GDM1 (cell line): ENCODE data around the gene MED10.

Experiments
- DNase-seq: peaks from one replicate; lab custom pipeline; 2025; lab: John Stamatoyannopoulos, UW

The MED10 gene

GRCh38 chr5:6350277-6351090 is 27.9 kb downstream of the MED10 start:
- no peak for DNase-seq

- no peak for DNase-seq
Measured at GRCh38 chr5:6349387-6349786, 29.0 kb downstream of the MED10 start.

DNA sequence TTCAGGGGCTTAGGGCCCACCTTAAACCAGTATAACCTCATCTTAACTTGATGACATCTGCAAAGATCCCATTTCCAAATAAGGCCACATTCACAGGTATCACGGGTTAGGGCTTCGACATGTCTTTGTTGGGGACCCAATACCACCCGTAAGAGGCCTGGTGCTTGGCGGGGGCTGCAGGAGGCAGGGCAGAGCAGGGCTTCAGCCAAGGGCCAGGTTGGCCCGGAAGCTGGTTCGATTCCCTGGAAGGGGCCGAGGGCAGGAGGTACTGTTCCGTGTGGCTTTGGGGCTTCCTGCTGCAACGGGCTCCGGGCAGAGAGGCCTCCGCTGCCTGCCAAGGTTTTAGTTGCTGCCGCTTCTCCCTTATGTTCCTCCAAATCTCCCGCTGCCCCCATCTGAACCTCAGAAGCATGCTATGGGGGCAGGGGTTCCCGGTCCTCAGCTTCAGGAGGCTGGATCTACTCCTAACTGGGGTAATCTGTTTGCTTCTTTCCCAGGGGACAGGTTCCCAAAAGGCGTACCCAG is 29.8 kb downstream of the MED10 start:
- DNase-seq, result no peak

DNA sequence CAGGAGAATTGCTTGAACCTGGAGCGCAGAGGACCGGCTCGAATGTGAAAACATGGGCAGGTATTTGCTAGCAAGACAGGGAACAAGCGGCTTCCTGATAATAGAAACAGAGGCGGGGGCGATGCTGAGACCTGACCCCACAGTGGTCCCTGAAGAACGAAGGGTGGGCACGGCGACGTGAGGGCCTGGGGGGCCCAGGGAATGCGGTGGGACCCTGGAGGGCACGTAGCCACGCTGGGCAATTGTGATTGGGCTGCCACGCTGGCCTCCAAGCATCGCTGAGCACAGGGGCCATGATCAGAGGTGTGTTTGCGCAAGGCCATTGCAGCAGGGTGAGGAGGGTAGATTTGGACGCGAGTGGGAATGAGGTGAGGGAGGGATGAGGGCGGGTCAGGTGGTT is 30.7 kb downstream of the MED10 start:
- no peak for DNase-seq

DNA sequence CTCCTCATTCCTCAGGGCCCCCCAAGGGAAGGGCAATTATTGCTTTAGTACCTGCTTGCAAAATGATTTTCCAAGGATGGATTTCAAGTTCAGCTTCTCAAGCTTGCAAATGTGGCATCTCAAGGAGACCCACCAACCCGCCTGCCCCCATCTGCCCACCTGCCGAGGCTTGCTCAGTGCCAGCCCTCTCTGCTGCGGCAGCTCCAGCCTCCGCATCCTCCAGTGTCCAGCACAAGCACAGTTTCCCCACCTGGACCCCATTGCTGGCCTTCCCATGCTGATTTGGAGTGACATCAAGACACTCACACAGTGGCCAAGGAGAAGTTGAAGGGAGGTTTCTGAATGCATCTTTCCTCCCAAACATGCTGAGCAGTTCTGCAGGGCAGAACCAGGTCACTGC is 31.2 kb downstream of the MED10 start:
- DNase-seq, result no peak

DNA sequence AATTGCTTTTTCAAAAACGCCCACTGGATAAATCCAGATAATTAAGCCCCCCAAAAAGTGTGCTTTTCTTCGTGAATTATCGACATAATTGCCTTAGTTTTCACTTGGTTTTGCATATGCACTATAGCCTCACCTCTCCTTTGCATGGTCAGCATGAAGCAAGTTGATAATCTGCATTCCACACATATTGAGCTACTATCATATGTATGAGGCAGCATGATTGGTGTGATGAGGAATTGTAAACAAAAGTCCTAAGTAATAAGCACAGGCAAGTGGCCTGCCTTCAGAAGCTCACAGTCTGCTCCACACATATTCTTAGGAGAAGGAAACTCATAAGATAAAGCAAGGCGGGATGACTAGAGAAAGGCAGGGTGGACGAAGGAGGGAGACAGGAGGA is 33.8 kb downstream of the MED10 start:
- no peak for DNase-seq

DNA sequence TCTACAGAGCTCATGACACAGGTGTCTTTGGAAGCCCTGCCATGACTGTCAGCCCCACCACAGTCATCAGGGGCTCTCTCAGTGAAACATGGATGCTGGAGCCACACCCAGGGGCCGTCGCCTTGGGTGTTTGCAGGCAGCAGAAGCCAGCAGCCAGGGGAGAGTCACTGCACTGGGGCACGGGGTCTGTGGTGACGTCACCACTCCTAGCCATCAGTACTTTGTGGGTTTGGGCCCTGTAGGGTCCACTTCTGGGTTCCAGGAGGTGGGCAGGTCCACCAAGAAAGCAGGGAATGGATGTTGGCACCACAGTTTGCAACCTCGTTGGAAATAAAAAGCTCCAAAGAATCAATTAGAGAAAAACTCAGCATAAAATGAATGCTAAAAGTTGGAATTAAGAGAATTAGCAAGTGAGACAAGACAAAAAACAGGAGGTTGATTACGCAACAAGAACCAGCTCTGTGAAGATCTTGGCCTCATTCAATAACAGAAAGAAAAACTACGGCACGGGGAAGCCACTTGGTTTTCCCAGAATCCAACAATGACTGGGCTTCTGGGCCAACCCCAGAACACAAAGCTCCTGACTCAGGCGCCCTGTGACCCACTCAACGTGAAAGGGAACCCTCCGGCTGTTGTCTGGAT is 34.3 kb downstream of the MED10 start:
- no peak for DNase-seq

DNA sequence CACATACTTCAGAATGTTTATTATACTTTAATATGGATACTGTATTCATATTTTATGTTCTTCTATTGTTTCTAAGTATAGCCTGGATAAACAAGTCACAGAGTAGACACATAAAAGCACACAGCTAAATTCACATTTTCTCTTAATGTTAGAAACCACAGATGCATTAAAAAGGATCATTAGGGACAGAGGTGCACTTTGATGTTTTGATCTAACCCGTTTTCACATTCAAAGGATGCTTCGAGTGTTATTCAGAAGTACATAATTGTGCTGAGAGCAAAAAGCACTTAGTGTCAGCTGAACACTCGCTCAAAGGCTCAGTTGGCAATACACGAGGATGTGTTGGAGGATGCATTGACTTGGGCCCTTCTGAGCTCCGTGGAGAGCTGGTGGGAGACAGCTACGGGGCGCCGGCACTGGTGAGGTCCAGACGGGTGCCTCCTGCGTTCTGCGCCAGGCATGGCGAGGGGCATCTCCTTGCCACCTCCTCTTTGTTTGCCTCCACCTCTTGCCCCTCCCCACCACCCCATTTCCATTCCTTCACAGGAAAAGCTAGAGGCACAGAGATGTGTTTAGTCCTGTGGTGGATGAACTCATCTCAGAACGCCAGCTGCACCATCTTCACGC is 35.5 kb downstream of the MED10 start:
- no peak for DNase-seq

DNA sequence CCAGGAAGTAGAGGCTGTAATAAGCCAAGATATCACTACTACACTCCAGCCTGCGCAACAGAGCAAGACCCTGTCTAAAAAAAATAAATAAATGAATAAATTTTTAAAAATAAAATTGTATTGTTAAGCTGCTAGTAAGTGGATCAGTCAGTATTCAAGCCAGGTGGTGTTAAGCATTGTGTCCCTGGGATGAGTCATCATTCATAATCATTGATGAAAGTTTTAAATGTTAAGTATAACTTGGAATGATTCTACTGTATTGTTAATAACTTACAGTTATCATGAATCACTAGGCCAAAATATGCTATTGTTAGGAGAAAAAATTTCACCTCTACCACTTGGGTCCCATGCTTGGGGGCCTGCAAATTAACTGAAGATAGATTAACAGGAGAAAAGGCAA is 38.2 kb downstream of the MED10 start:
- no peak for DNase-seq

DNA sequence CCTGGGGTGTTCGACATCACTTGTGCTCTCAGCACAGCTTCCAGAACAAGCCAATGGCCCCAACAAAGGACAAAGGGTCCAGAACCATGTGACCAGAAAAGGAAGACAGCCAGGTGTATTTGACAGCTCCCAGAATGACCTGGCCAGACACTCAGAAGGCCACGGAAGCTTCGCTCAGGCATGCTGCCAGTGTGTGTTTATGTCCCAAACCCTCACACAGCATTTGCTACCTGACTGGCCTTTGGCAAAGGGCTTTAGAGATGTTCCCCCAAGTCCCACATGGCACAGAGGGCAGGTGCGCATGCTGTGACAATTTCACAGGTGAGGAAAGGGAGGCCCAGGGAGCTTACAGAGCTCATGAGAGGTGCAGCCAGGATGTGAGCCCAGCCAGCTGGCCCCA is 39.5 kb downstream of the MED10 start:
- no peak for DNase-seq

- DNase-seq, result no peak
Measured at GRCh38 chr5:6338135-6338534, 40.2 kb downstream of the MED10 start.

DNA sequence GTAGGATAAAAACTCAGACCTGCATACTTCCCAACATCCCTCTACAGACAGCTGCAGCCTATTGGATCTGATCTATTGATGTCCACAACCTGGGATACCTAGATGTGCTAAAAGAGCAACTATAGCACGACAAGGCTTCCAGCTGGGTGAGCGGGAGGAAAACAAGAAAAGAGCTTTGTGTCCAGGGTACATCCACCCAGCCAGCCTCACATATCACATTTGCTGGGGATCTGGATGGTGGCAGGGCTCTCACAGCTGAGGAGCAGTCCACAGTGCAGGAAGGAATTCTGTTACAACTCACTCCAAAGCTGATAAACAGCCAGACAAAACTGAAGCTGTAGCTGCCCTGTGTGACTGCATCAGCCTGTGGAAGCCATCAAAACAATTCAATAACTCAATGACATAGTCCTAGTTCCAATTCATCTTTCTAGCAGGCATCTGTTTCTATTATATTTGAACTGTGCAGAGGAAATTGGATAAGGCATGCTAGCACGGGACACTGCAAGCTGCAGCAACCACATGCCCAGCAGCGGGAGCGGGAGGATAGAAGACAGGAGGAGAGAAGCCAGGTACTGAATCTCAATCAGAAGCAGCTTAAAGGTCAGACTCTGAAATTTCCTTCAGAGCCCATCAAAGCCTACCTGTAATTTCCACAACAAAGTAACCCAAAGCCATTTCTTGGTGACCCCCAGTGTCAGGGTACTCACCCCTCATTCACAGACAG is 45.0 kb downstream of the MED10 start:
- no peak for DNase-seq

GRCh38 chr5:6328173-6328572 is 50.2 kb downstream of the MED10 start:
- no peak for DNase-seq

- DNase-seq, result no peak
Measured at GRCh38 chr5:6326776-6327175, 51.6 kb downstream of the MED10 start.

- DNase-seq, result no peak
Measured at GRCh38 chr5:6322163-6322713, 56.1 kb downstream of the MED10 start.
